Measurements from ENCODE around the gene SEM1.
"Not testable (repeated sequence)": the region's sequence is repeated elsewhere in the genome, so short reads cannot be mapped to it uniquely, and the experiment has no call there.

The SEM1 gene

DNA sequence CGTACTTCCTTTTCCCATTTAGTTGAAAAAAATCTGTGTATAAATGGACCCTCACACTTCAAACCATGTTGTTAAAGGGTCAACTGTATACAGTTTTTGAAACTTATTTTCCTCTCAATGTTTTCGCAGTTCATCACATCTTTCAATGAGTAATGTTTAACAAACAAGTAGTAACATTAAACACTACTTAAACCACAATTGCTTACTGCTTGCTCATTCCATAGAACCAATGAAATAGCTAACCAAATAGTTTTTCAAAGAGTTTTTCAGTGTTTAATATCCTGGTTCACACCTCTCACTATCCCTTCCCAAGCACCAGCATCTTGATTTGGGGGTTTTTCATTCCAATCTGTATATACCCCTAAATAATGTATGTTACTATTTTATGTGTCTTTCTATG, 9.1 kb downstream of the SEM1 start:
- DNase-seq: no peak

DNA sequence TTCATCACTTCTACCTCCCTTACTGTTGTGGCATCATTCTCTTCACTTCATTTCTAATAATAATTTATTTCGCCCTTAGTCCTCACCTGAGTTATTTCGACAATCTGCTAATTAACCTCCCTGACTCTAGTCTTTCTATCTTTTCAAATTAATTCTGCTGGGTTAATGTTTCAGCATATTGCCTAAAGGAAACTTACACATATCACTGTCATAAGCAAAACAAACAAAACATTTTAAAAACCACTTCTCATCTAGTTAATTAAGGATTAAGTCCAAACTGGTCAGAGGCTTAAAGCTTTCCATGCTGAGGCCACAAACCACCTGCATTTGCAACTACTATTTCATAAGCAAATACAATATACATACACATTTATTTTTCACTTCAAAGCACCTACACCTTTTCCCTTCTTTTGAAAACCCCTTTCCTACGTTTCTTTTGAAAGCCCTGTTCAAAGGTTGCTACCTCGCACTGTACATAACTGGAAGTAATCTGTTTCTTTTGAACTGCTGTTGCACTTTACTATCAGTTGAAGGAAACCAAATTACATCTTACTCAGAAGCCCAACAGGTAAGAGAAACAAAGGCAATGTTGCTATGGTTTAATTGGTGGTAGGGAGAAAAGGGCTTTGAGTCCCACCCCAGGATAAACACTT, 10.3 kb downstream of the SEM1 start:
- no peak for DNase-seq

DNA sequence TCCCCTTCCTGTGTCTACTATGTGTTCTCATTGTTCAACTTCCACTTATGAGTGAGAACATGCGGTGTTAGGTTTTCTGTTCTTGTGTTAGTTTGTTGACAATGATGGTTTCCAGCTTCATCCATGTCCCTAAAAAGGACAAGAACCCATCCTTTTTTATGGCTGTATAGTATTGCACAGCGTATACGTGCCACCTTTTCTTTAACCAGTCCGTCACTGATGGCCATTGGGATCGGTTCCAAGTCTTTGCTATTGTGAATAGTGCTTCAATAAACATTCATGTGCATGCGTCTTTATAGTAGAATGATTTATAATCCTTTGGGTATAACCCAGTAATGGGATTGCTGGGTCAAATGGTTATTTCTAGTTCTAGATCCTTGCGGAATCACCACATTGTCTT, 11.2 kb downstream of the SEM1 start:
- not testable (repeated sequence) for DNase-seq

DNA sequence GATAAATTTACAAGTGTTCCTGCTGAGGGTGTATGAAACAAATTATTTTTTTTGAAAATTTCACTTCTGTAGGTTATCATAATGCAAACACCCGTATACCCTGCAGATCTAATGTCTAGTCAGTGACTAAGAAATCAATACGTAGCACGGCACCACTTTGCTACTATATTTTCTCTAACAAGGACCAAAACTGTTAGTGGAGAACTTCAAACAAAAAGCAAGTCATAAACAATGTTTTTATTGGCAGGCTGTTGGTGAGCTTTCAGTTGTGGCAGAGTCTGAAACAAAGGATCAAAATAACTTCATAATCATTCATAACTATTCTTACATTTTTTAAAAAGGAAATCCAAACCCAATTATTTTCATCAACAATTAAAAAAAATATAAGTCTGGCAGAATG, 11.8 kb downstream of the SEM1 start:
- DNase-seq: no peak

DNA sequence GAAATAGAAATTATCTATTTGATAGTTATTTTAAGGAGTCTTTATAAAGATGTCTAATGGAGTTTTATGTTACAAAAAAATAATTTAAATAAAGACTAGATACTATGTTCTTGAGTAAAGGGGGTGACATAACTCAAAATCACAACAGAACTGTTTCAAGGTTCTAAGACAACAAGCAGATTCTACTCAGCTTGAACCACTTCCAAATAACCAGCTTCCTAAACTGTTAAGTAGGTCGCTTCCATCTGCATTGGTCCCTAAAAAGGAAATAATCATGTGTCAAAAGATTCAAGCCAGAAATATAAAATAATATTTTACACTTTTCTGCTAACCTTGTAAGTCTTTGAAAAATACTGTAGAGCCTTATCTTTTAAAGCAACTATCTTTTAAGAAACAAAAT, 14.1 kb downstream of the SEM1 start:
- no peak for DNase-seq

DNA sequence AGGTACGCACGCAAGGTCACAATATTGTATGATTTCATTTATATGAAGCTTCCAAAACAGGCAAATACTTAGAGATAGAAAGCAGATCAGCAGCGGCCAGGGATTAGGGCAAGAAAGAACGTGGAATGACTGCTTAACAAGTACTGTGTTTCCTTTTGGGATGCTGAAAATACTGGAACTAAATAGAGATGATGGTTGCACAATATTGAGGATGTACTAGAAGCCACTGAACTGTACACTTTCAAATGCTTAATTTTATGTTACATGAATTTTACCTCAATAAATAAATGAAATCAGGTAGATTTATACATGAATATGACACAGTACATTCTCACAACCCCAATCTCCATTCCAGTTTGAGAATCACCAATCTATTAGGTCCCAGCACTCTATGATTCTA, 15.6 kb downstream of the SEM1 start:
- no peak for DNase-seq

DNA sequence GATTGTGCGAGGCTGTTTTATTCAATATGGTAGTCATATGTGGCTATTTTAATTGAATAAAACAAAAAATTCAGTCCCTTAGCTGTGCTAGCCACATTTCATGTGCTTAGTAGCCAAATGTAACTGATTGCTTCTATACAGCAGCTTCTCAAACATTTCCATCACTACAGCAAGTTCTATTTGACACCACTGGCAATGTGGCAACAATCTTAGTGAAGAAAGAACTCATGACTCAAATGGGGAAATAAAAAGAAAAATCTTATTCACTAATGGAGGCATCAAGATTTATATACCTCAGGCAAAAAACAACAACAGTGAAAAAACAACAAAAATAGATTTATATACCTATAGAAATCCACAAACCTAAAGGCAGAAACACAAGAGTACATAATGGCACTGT, 17.9 kb downstream of the SEM1 start:
- DNase-seq: no peak

- no peak for DNase-seq
Measured at GRCh38 chr7:96689414-96689813, 20.2 kb downstream of the SEM1 start.

GRCh38 chr7:96686305-96686704, 23.3 kb downstream of the SEM1 start:
- DNase-seq: no peak

DNA sequence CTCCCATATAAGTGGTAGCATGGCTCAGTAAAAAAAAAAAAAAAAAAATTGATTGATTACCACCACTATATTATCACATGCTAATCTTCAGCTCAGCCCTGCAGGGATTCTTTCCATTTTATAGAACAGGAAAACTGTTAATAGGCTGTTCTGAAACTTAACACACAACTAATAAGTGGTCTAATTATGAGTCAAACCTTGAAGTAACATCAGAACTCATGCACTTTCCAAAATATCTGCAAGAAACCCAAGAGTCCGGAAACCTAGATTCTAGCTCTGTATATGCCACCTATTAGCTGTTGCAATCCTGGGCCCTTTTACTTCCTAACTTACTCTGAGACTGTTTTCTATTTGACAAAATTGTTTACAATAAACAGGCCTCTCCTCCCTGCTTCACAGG, 23.9 kb downstream of the SEM1 start:
- no peak for DNase-seq

- no peak for DNase-seq
Measured at GRCh38 chr7:96685353-96685752, 24.3 kb downstream of the SEM1 start.

GRCh38 chr7:96679886-96680285, 29.8 kb downstream of the SEM1 start:
- no peak for DNase-seq

- no peak for DNase-seq
Measured at GRCh38 chr7:96676919-96677318, 32.7 kb downstream of the SEM1 start.

- no peak for DNase-seq
Measured at GRCh38 chr7:96675548-96675947, 34.1 kb downstream of the SEM1 start.

DNA sequence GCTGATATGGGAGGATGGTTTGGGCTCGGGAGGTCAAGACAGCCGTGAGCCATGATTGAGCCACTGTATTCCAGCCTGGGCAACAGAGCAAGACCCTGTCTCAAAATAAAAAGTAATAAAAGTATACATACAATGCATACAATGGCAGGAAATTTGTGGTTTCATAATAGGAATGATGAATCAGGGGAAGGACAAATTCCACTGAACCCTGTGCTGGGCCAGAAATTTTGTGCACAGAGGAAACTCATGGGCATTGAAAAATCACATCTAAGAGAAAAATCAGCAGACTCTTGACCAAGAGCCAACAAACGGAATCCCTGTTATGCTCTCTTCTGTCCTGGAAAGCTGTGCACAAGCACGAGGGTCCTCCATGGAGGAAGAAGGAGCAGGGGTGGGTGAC, 35.1 kb downstream of the SEM1 start:
- no peak for DNase-seq

GRCh38 chr7:96671854-96672253, 37.8 kb downstream of the SEM1 start:
- no peak for DNase-seq

DNA sequence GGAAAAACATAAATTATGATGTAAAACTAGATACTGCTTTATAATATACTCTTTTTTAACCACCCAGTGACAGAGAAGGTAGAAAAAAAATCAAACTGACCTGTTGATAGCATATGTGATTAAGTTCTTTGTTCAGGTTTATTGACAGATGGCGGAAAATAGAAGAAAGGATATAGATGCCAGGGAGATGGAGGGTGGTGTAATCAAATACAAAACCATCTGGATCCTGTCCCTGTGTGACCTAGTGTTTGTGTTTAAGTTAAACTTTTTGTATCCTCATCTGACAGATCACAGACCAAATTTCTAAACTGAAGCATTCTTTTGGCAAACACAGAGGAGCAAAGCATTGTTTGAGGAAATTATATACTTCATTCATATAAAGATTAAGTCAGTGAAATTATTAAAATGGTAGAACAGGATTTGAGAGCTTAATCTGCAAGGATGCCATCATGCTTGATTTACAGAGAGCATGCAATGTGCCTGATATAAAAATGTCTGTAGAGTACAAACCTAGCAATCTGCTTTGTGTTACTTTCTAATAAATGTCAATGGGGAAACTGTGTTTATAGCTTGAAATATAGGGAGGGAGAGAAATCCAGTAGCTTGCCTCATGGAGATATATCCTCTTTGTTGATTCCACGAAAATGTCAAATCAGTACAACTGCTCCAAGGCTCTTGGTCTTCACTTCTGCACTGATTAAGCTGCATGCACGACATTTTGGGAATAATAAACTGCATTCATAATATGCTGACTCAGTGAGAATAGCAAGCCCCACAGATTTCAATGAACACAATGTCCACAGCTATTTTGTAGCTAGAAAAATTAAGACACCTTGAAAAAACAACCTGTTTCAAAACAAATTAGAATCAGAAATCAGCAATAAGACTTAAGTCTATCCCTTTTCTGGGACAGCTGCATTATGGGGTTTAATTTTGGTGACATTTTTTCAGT, 39.0 kb downstream of the SEM1 start:
- peak; percentile 91 for DNase-seq

DNA sequence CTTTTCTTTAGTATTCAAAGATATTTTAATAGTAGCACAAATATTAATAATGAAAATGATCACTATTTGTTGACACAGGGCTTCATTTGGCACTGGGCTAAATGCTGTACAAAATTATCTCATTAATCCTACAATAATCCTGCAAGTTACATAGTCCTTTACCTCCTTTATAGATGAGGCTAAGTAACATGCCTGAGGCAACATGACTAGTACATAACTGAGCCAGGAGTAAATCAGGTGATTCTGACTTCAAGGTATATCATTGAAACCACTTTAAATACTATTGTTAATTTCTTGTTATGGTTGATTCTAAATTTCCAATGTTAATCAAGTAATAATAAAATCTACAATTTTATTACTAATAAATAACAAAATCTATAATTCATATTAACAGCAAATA, 39.8 kb downstream of the SEM1 start:
- DNase-seq: peak; percentile 56

DNA sequence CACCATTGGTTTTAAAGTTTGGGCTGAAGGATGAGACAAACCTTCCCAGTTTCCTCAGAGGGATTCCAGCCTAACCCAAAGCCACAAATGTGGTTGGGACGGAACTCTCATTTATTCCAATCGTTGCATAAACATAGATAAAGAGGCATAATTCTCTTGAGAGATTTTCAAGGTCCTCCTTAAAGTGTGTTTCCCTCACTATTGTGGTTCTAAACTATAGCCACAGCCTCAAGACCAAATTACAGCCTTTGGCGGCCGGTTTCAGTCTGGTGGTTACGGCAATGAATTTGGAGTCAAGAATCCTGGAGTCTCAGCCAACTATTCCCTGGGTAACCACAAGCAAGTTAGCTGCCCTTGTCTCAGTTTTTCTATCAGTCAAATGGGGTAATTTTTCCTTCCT, 42.6 kb downstream of the SEM1 start:
- DNase-seq: no peak

DNA sequence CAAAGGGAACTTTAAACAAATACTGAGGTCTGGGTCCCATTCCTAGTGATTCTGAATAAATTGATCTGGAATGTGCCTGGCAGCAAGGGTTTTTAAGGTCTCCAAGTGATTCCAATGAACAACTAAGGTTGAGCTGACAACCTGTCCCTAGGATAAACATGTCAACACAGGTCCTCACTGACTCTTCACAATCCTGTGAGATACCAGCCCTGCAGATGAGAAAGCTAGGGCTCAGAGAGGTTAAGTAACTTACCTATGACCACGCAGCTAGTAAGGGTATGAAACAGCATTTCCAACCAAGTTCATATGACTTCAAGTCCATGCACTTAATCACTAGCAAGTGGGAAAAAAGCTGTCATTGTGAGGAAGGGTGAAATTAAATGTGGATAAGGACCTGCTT, 44.0 kb downstream of the SEM1 start:
- DNase-seq: no peak

GRCh38 chr7:96664793-96665192, 44.9 kb downstream of the SEM1 start:
- DNase-seq: no peak

- DNase-seq: no peak
Measured at GRCh38 chr7:96663871-96664445, 45.7 kb downstream of the SEM1 start.

GRCh38 chr7:96663457-96663856, 46.2 kb downstream of the SEM1 start:
- no peak for DNase-seq

GRCh38 chr7:96662151-96662550, 47.5 kb downstream of the SEM1 start:
- not testable (repeated sequence) for DNase-seq

All from NCI-H1417 treated with DMSO at 0.1 percent for 48 hours (cell line).